ENCODE results near the gene FBXW2.
"Not testable (repeated sequence)": the region's sequence is repeated elsewhere in the genome, so short reads cannot be mapped to it uniquely, and the experiment has no call there.

The FBXW2 gene

DNA sequence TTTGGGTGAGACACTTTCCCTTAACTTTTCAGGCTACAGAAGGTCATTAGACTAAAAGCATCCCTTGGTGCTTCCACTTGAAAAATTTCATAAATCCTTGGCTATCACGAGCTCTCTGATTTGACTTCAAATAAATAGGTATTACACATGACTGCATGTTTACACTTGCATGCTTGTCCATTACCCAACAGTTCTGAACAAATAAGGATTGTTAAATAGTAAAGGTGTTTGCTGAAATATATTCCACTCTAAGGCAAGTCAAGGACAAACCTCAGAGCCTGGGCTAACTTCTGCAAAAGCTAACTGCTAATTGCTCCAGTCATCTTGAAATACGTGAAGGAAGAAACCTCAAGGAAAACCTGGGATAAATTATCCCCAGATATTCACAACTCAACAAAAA lies 14.5 kb downstream of the FBXW2 start:
- no peak for DNase-seq

DNA sequence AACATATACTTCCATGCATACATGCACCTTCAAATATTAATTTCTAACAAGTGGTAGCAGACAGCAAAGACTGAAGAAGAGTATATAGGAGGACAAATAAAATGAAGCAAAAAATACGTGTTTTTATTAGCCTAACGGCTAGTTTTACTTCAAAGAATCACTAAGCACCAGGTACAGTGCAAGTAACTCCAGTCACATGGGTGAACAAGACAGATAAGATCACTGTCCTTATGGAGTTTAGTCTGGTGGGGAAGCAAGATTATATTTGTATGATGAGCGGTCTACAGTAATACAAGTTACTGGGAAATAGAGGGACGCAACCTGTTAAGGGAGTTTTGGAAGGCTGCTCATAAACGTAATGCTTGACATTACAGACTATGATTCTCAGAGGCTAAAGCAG lies 16.0 kb downstream of the FBXW2 start:
- no peak for DNase-seq

- no peak for DNase-seq
Measured at GRCh38 chr9:120776788-120777187, 16.4 kb downstream of the FBXW2 start.

DNA sequence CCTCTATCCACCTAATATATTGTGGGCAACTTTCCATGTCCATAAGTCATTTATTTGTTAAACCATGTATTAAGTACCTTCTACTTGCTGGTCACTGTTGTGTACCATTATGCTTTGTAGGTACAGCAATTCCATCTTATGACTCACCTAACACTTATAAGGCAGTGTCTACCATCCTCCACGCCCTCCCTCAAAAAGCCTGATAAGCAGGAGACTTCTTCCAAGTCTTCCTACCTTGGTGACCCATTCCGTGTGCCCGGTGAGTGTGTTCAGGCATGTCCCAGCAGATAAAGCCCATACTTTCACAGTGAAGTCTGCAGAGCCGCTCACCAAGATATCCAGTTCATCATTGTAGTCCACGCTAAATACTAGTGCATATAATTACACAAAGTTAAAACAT lies 17.4 kb downstream of the FBXW2 start:
- DNase-seq = no peak

DNA sequence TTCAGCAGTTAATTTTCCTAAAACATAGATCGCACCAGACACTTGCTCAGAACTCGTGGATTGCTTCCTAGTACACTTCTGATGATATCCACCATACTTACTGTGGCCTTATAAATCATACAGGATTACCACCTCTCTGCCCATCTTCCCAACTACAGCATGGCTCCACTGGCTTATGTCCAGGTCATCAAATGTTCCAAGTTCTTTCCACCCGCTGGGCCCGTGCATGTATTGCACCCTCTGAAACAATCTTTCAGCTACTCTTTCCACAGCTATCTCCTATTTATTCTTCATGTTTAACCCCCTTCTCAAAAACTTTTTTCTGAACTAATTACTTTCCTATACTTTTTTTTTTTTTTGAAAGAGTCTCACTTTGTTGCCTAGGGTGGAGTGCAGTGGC lies 18.5 kb downstream of the FBXW2 start:
- no peak for DNase-seq

DNA sequence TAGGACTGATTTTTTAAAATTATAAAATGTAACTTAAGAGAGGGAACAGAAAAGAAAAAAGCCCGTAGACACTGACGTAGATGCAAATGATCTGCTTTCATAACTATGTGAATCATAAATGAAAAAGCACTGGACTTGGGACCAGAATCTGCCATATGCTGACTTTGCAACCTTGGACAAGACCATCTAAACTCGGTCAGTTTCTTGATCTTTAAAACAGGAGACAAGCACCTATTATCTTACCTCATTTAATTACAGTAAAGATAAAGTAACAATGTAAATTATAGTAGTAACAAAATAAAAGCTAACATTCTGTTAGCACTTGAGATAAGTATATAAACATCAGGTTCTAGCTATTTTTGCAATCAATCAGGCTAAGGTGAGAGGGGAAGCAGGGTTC lies 20.0 kb downstream of the FBXW2 start:
- no peak for DNase-seq

DNA sequence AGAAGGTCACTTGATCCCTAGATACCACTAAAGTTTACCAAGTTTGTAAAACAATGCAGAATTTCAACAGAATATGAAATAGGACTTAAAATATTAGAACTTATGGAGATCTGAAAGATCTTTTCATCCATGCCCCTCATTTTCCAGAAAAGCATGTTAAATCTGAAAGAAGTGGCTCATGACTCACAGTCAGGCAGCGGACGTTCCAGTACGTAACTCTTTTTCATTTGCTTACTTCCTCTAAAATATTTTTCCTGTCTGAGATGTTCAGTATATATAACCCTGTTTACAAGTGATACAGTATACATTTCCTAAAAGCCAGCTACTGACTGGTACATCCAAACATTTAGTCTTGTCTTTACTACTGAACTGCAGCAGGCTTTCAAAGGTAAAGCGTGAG lies 22.3 kb downstream of the FBXW2 start:
- DNase-seq = no peak

DNA sequence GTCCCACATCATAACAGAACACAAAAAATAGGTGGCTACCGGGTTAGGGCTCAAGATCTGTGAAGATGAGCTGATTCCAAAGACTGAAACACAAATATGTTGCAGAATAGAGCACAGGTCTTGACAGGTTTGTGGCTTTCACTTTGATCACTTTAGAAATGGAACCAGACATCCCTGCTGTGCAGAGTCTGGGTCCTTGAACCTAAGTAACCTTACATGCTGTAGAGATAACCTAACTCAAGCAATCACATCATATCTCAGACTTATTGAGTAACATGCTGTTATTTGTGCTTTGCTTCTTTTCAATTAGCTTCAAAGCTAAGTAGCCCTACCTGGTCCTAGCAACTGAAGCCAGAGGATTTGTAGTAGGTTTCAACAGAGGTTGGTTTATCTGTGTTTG lies 24.3 kb downstream of the FBXW2 start:
- no peak for DNase-seq

- DNase-seq = no peak
Measured at GRCh38 chr9:120768247-120768646, 25.0 kb downstream of the FBXW2 start.

DNA sequence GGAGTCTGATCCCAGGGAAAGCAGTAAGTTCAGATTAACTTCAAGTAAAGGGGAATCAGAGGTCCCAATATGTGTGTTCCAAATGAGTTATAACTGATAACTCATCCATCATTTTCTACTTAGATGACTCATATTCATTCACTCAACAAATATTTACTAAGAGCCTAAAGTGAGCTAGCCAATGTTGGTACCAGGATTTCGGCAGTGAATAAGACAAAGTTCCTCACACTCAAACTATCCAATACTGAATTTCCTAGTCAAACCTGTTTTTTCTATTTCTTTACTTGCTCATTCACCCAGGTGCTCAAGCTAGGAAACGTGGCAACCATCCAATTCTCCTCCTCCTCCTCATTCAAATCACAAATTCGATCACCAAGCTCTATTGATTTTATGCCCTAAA lies 25.8 kb downstream of the FBXW2 start:
- DNase-seq = no peak

GRCh38 chr9:120765910-120766425 lies 27.2 kb downstream of the FBXW2 start:
- no peak for DNase-seq

GRCh38 chr9:120764476-120764875 lies 28.7 kb downstream of the FBXW2 start:
- DNase-seq = no peak

- DNase-seq = no peak
Measured at GRCh38 chr9:120761006-120761405, 32.2 kb downstream of the FBXW2 start.

GRCh38 chr9:120759755-120760400 lies 33.3 kb downstream of the FBXW2 start:
- no peak for DNase-seq

GRCh38 chr9:120758544-120758943 lies 34.7 kb downstream of the FBXW2 start:
- no peak for DNase-seq

DNA sequence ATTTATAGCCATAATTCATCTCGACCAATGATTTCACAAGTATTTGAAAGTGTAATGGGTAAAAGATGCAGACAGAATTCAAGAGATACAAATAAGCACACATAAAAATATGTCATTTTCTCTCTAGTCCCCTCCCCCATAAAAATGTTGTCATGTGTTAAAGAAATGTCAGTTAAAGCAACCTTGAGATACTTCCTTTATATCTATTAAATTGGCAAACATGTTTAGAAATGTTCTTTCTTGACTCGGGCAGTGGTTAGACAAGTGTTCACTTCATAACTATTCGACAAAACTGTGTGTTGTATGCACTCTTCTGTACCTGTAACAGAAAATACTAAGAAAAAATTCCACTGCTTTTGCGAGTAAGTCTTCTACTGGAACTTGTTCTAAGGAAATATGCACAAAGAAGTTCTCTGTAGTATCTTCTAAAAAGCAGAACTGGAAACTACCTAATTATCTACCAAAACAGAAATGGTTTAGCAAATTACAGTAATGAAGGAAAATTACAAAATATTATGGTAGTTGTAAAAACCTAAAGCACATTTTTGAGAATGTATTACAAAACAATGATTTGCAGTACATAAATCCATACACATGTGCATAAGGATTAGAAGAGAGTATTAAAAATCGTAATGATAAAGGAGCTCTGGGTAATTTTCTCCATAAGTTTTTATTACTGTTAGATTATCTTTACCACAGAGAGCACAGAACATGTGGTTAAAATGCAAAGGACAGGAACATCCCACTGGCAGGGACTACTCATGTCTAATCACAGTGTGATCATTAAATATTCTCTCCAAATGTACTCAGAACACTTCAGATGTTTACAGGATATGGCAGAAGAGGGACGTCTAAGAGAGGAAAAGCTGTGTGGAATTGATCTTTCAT lies 35.9 kb downstream of the FBXW2 start:
- DNase-seq = no peak

GRCh38 chr9:120756531-120756930 lies 36.7 kb downstream of the FBXW2 start:
- DNase-seq = no peak

DNA sequence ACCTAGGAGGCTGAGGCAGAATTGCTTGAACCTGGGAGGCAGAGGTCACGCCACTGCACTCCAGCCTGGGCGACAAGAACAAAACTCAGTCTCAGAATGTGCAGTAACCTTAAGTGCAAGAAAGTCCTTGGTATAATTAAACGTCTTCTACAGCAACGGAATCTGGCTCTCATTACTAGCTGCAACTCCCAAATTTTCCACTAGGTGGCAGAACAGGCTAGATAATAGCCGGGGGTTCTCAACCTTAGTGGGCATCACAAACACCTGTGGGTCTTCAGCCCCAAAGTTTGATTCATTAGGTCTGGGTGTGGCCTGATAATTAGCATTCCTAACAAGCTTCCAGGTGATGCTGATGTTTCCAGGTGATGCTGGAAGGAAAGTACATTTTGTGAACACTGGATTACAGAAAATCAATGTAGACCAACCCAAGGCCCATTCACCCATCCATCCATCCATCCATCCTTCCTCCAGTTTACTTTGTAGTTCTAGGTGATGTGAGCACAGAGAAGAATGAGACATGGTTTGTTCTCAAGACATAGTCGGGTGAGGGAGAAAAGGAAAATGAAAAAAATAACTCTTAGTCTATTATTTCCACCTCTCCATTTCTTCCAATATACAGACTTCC lies 37.3 kb downstream of the FBXW2 start:
- no peak for DNase-seq

DNA sequence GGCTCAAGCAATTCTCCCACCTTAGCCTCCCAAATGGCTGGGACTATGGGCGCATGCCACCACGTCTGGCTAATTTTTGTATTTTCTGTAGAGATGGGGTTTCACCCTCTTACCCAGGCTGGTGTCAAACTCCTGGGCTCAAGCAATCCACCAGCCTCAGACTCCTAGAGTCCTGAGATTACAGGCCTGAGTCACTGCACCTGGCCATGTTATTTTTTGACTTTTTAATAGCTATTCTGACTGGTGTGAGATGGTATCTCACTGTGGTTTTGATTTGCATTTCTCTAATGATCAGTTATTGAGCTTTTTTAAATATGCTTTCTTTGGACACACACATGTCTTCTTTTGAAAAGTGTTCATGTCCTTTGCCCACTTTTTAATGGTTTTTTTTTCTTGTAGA lies 38.2 kb downstream of the FBXW2 start:
- no peak for DNase-seq

DNA sequence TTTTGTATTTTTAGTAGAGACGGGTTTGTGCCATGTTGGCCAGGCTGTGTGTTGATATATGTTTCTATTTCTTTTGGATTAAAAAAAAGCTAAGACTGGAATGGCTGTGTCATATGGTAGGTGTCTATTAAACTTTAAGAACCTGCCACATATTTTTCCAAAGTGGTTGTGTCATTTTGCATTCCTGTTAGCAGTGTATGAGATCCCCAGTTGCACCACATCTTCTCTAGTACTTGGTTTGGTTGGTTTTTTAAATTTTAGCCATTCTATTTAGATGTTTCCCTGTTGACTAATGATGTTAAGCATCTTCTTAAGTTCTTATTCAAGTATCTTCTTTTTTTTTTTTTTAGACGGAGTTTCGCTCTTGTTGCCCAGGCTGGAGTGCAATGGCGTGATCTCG lies 42.8 kb downstream of the FBXW2 start:
- no peak for DNase-seq

- not testable (repeated sequence) for DNase-seq
Measured at GRCh38 chr9:120746366-120746765, 46.9 kb downstream of the FBXW2 start.

GRCh38 chr9:120745278-120745677 lies 47.9 kb downstream of the FBXW2 start:
- DNase-seq = no peak

- DNase-seq = no peak
Measured at GRCh38 chr9:120742951-120743416, 50.2 kb downstream of the FBXW2 start.

DNA sequence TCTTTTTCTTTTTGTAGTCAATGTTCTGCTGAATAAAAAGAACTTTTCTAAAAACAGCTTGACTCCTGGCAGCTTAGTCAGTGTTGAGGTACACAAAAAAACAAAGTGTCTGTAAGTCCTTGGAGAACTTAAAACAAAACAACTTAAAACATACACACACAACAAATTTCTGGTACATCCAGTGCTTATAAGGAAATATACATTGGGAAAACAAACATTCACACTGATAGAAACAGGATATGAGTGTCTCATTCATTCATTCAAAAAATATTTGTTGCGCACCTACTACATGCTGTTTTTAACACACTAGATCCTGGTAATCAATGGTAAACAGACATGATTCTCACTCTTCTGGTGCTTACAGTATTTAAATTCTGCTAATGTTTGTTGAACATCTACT lies 51.5 kb downstream of the FBXW2 start:
- DNase-seq = no peak
